Muscle layer of duodenum (tissue), 2 donors: ENCODE results near the gene ADCY3.

Experiments used
- H3K27ac ChIP-seq: one replicate; pipeline ENCODE4 v1.7.0; 2013; ENCODE audit warnings: mild to moderate bottlenecking, low read length
- H3K27me3 ChIP-seq: one replicate; pipeline ENCODE4 v1.7.0; 2013; ENCODE audit warnings: low read depth, mild to moderate bottlenecking, control low read depth, low read length
- H3K36me3 ChIP-seq, 2 donors: one replicate each; pipeline ENCODE4 v1.7.0; 2013; ENCODE audit warnings: low read length in 2 of 2, control low read depth in 1 of 2, mild to moderate bottlenecking in 1 of 2; ENCODE audit not compliant: insufficient read depth in 2 of 2, control insufficient read depth in 1 of 2
- H3K4me1 ChIP-seq, 2 donors: one replicate each; pipeline ENCODE4 v1.7.0; 2013; ENCODE audit warnings: low read length in 2 of 2, mild to moderate bottlenecking in 2 of 2, control low read depth in 1 of 2, moderate library complexity in 1 of 2; ENCODE audit not compliant: insufficient read depth in 2 of 2, control insufficient read depth in 1 of 2
- H3K4me3 ChIP-seq, 2 donors: one replicate each; pipeline ENCODE4 v1.7.0; 2013; ENCODE audit warnings: low read length in 2 of 2, low read depth in 1 of 2, mild to moderate bottlenecking in 1 of 2
- H3K9me3 ChIP-seq, 2 donors: one replicate each; pipeline ENCODE4 v1.7.0; 2013; ENCODE audit warnings: low read length in 2 of 2, control low read depth in 1 of 2, mild to moderate bottlenecking in 1 of 2; ENCODE audit not compliant: control insufficient read depth in 1 of 2
- donor health status: healthy.

The ADCY3 gene

GRCh38 chr2:24858996-24859395, 61.0 kb downstream of the ADCY3 start:
- H3K27ac ChIP-seq = no peak overlapping the region
- no peak overlapping the region for H3K4me3 ChIP-seq
- H3K9me3 ChIP-seq = no peaks in the 10 kb centered on the region
- no peaks in the 10 kb centered on the region for H3K4me1 ChIP-seq
- no peaks in the 10 kb centered on the region for H3K27me3 ChIP-seq
- no peaks in the 10 kb centered on the region for H3K36me3 ChIP-seq

- Histone ChIP-seq H3K9me3 (no peaks in the 10 kb centered on the region), H3K4me3 (no peak overlapping the region), H3K36me3 (no peaks in the 10 kb centered on the region), H3K27ac (no peak overlapping the region), H3K27me3 (no peaks in the 10 kb centered on the region), H3K4me1 (no peaks in the 10 kb centered on the region)
Measured at GRCh38 chr2:24857746-24858145, 62.3 kb downstream of the ADCY3 start.

GRCh38 chr2:24856791-24857211, 63.2 kb downstream of the ADCY3 start:
- Histone ChIP-seq H3K36me3 (no peaks in the 10 kb centered on the region), H3K27me3 (no peaks in the 10 kb centered on the region), H3K4me1 (no peaks in the 10 kb centered on the region), H3K9me3 (no peaks in the 10 kb centered on the region), H3K27ac (no peak overlapping the region), H3K4me3 (no peak overlapping the region)

GRCh38 chr2:24855726-24856125, 64.3 kb downstream of the ADCY3 start:
- no peaks in the 10 kb centered on the region for H3K4me1 ChIP-seq

GRCh38 chr2:24855022-24855622, 64.9 kb downstream of the ADCY3 start:
- Histone ChIP-seq H3K27me3 (no peaks in the 10 kb centered on the region), H3K27ac (peak overlapping the region; percentile 60), H3K4me1 (no peaks in the 10 kb centered on the region), H3K9me3 (no peaks in the 10 kb centered on the region), H3K4me3 (no peak overlapping the region), H3K36me3 (no peaks in the 10 kb centered on the region)

More at GRCh38 chr2:24855726-24856125, 64.3 kb downstream of the ADCY3 start:
- Histone ChIP-seq H3K9me3 (no peaks in the 10 kb centered on the region), H3K27ac (peak overlapping the region; percentile 60), H3K4me3 (no peak overlapping the region), H3K27me3 (no peaks in the 10 kb centered on the region), H3K36me3 (no peaks in the 10 kb centered on the region)

- no peak overlapping the region for H3K27ac ChIP-seq
Measured at GRCh38 chr2:24853996-24854395, 66.0 kb downstream of the ADCY3 start.

GRCh38 chr2:24853046-24853445, 67.0 kb downstream of the ADCY3 start:
- no peak overlapping the region for H3K4me3 ChIP-seq
- H3K9me3 ChIP-seq = no peaks in the 10 kb centered on the region
- H3K27me3 ChIP-seq = no peaks in the 10 kb centered on the region
- H3K36me3 ChIP-seq = no peaks in the 10 kb centered on the region
- no peaks in the 10 kb centered on the region for H3K4me1 ChIP-seq
- no peak overlapping the region for H3K27ac ChIP-seq

More at GRCh38 chr2:24853996-24854395, 66.0 kb downstream of the ADCY3 start:
- no peaks in the 10 kb centered on the region for H3K4me1 ChIP-seq
- H3K4me3 ChIP-seq = no peak overlapping the region
- H3K36me3 ChIP-seq = no peaks in the 10 kb centered on the region
- no peaks in the 10 kb centered on the region for H3K27me3 ChIP-seq
- no peaks in the 10 kb centered on the region for H3K9me3 ChIP-seq

- Histone ChIP-seq H3K4me1 (no peaks in the 10 kb centered on the region), H3K27ac (no peak overlapping the region), H3K36me3 (no peaks in the 10 kb centered on the region), H3K27me3 (no peaks in the 10 kb centered on the region), H3K9me3 (no peaks in the 10 kb centered on the region), H3K4me3 (no peak overlapping the region)
Measured at GRCh38 chr2:24852431-24853020, 67.5 kb downstream of the ADCY3 start.

- Histone ChIP-seq H3K4me3 (no peak overlapping the region), H3K36me3 (no peaks in the 10 kb centered on the region), H3K27ac (no peak overlapping the region), H3K9me3 (no peaks in the 10 kb centered on the region), H3K27me3 (no peaks in the 10 kb centered on the region), H3K4me1 (no peaks in the 10 kb centered on the region)
Measured at GRCh38 chr2:24852026-24852425, 68.0 kb downstream of the ADCY3 start.

GRCh38 chr2:24850944-24851343, 69.1 kb downstream of the ADCY3 start:
- no peaks in the 10 kb centered on the region for H3K4me1 ChIP-seq
- no peaks in the 10 kb centered on the region for H3K9me3 ChIP-seq
- no peak overlapping the region for H3K4me3 ChIP-seq
- H3K36me3 ChIP-seq = no peaks in the 10 kb centered on the region
- no peak overlapping the region for H3K27ac ChIP-seq
- H3K27me3 ChIP-seq = no peaks in the 10 kb centered on the region

- Histone ChIP-seq H3K4me3 (no peak overlapping the region), H3K9me3 (no peaks in the 10 kb centered on the region), H3K27me3 (no peaks in the 10 kb centered on the region), H3K4me1 (no peaks in the 10 kb centered on the region), H3K36me3 (no peaks in the 10 kb centered on the region), H3K27ac (no peak overlapping the region)
Measured at GRCh38 chr2:24845691-24846090, 74.3 kb downstream of the ADCY3 start.
